Type B pancreatic cell (in vitro differentiated cells): Measurements from ENCODE around the gene TPI1. TPM values are rescaled to one million over a fixed set of nuclear protein-coding genes. Genes with fewer than 3 reads are reported as not detected.
"Not testable (repeated sequence)": the region's sequence is repeated elsewhere in the genome, so short reads cannot be mapped to it uniquely, and the experiment has no call there.

Experiments used
- DNase-seq: peaks from one replicate; pipeline ENCODE4 v3.0.0; 2021; ENCODE audit warnings: mixed read lengths; ENCODE audit not compliant: unreplicated experiment; ENCODE audit errors: extremely low spot score
- H3K27ac Mint-ChIP-seq: 2 replicates; pipeline ENCODE4 v1.8.0; 2021; ENCODE audit warnings: mild to moderate bottlenecking, mixed read lengths
- H3K27me3 Mint-ChIP-seq: 2 replicates; pipeline ENCODE4 v1.8.0; 2021; ENCODE audit warnings: mixed read lengths
- H3K36me3 Mint-ChIP-seq: 2 replicates; pipeline ENCODE4 v1.8.0; 2021; ENCODE audit warnings: mixed read lengths
- H3K4me1 Mint-ChIP-seq: one replicate; pipeline ENCODE4 v1.8.0; 2021; ENCODE audit warnings: mixed read lengths; ENCODE audit not compliant: unreplicated experiment
- H3K4me3 Mint-ChIP-seq: 2 replicates; pipeline ENCODE4 v1.8.0; 2021; ENCODE audit warnings: mild to moderate bottlenecking, mixed read lengths
- H3K9me3 Mint-ChIP-seq: 2 replicates; pipeline ENCODE4 v1.8.0; 2021; ENCODE audit warnings: mixed read lengths
- total RNA-seq: library from RNA; stranded (reverse); gene quantifications from 2 replicates; pipeline ENCODE4 v1.2.1, GENCODE V29; 2021; ENCODE audit warnings: low replicate concordance
- TF ChIP-seq, protein P1 (sequence below): fragments of 200-600 bp; sonication (generic); conservative IDR thresholded peaks from 2 replicates; pipeline ENCODE4 v1.5.0; 2021; ENCODE audit warnings: antibody characterized with exemption, mild to moderate bottlenecking

Gene TPI1
- total RNA-seq, 1 donor from 2014 or later = 565 TPM

DNA sequence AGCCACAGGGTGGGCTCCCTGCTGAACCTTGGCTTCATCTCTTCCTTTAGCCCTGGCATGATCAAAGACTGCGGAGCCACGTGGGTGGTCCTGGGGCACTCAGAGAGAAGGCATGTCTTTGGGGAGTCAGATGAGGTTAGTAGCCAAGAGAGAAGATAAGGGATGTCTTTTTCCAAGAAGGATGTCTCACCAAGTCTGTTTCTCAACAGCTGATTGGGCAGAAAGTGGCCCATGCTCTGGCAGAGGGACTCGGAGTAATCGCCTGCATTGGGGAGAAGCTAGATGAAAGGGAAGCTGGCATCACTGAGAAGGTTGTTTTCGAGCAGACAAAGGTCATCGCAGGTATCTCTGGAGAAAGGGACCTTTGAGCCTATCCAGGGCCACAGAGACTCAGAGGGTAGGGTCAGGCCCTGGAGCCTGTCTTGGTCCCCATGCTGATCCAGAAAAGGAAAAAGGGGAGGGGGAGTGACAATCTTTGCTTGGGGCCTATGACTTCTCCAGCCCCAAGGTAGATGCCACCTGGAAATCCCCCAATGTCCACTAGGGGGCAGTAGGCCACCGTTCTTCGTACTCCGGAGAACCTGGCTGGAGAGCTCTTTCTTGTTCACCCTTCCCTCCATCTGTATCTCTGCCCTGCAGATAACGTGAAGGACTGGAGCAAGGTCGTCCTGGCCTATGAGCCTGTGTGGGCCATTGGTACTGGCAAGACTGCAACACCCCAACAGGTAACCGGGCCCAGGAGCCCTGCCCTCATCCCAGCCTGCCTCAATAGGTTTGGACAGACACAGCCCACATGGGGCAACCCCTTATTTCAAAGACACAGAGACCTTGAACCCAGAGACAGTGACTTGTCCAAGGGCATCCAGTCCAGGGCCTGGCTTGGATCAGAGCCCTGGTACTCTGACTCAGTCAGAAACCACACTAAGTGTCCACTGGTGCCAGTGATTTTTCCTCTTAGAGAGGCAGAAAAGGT lies 2.0 kb downstream of the TPI1 start:
- Mint-ChIP-seq H3K36me3 (peaks cover 36% of the 10 kb centered on the region), H3K4me3 (peak overlapping the region; percentile 97)

DNA sequence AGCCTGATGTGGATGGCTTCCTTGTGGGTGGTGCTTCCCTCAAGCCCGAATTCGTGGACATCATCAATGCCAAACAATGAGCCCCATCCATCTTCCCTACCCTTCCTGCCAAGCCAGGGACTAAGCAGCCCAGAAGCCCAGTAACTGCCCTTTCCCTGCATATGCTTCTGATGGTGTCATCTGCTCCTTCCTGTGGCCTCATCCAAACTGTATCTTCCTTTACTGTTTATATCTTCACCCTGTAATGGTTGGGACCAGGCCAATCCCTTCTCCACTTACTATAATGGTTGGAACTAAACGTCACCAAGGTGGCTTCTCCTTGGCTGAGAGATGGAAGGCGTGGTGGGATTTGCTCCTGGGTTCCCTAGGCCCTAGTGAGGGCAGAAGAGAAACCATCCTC lies 3.0 kb downstream of the TPI1 start:
- Mint-ChIP-seq H3K4me1 (peaks cover 31% of the 10 kb centered on the region), H3K4me3 (peak overlapping the region; percentile 89), H3K27ac (peak overlapping the region; percentile 89), H3K36me3 (peaks cover 27% of the 10 kb centered on the region)
- DNase-seq, H3K9me3 Mint-ChIP-seq, H3K27me3 Mint-ChIP-seq: not testable (repeated sequence)

More for the DNA sequence above, 2.0 kb downstream of the TPI1 start:
- no peaks in the 10 kb centered on the region for H3K9me3 Mint-ChIP-seq
- H3K27me3 Mint-ChIP-seq = no peaks in the 10 kb centered on the region
- TF ChIP-seq, protein P1, sequence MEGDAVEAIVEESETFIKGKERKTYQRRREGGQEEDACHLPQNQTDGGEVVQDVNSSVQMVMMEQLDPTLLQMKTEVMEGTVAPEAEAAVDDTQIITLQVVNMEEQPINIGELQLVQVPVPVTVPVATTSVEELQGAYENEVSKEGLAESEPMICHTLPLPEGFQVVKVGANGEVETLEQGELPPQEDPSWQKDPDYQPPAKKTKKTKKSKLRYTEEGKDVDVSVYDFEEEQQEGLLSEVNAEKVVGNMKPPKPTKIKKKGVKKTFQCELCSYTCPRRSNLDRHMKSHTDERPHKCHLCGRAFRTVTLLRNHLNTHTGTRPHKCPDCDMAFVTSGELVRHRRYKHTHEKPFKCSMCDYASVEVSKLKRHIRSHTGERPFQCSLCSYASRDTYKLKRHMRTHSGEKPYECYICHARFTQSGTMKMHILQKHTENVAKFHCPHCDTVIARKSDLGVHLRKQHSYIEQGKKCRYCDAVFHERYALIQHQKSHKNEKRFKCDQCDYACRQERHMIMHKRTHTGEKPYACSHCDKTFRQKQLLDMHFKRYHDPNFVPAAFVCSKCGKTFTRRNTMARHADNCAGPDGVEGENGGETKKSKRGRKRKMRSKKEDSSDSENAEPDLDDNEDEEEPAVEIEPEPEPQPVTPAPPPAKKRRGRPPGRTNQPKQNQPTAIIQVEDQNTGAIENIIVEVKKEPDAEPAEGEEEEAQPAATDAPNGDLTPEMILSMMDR = peak; percentile 95
- peaks cover 31% of the 10 kb centered on the region for H3K4me1 Mint-ChIP-seq
- DNase-seq = peak; percentile 90
- H3K27ac Mint-ChIP-seq = peak overlapping the region; percentile 94

DNA sequence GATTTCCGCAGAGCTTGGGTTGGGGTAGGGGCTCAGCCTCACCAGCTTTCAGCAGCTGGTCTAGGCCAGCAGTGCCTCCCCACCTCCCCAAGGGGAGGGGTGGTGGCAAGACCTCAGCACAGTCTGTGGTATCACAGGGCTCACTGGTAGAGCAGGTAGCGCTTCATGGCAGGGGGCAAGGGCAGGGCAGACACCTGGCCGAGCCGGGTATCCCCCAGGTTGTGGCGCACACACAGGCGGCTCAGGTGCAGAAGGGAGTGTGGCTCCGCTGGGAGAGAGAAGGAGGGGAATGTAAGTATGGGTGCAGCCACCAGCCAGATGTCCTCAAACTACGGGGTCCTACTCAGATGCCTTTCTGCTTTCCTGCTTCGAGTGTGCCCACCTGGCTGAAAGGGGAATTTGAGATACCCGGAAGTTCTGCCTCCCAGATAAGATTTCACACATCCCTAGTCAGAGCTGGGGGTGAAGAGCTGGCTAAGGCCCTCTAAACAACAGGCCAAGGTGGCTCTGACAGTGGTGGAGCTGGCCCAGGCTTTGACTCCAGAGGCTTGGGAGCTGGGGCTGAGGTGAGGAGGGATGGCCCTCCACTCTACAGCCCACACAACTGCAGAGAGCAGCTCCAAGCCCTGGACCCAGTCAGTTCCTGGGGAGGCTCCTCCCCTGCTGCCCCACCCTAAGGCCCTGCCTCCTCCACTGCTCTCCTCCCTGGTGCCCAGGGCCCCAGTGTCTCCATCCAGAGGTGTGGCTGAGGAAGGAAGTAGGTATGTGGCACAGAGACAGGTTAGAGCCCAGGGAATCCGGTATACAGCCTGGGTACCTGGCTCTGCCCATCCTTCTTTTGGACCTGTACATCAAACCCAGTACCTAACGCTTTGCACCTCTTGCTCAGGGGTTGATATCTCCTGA lies 4.0 kb downstream of the TPI1 start:
- DNase-seq = no peak
- TF ChIP-seq, protein P1 = no peak
- Mint-ChIP-seq H3K4me1 (peaks cover 34% of the 10 kb centered on the region), H3K9me3 (no peaks in the 10 kb centered on the region), H3K27ac (peak overlapping the region; percentile 89), H3K4me3 (peak overlapping the region; percentile 89), H3K36me3 (peaks cover 26% of the 10 kb centered on the region), H3K27me3 (no peaks in the 10 kb centered on the region)

DNA sequence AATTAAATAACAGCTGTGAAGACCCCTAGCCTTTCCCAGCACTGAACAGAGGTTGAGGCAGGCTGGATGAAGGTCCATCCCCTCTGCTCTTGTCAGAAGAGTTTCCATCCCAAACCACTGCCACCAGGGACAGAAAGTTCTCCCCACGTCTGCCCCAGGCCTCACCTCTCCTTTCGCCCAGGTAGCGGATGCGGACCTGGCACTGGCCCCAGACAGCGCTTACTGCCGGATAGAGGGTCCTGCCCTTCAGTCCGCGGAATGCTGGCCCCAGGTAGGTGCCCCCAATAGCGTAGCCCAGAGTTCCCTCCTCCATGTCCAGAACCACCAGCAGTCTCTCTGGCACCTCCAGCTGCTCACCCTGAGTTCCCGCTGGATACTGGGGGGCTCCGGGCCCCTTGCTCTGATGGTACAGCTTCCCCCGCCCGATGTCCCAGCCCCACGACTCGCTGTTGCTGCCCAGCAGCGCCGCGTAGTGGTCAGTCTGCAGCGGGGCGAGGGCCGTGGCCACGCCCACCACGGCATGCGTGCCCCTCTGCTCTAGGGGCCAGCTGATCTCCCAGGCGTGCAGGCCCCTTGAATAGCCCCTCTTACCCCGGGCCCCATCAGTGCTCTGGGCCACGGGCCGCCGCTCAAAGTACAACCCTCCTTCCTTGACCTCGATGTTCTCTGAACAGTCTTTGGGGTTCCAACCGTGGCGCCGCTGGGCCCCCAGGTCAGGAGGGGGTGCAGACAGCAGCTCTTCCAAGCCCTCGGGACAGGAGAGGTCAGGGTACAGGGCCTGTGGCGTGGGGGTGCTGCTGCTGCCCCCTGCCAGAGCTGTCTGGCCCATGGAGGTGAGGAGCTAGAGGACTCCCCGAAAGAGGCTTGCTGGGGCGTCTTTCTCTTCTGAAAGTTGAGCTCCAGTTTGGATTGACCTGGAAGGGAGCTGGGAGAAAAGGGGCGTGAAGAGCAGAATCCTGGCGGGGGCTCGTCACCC lies 5.0 kb downstream of the TPI1 start:
- Mint-ChIP-seq H3K27me3 (no peaks in the 10 kb centered on the region), H3K27ac (peak overlapping the region; percentile 89), H3K36me3 (peaks cover 27% of the 10 kb centered on the region), H3K4me1 (peaks cover 29% of the 10 kb centered on the region), H3K9me3 (no peaks in the 10 kb centered on the region), H3K4me3 (peak overlapping the region; percentile 89)
- DNase-seq = peak; percentile 93
- TF ChIP-seq, protein P1 = peak; percentile 97

DNA sequence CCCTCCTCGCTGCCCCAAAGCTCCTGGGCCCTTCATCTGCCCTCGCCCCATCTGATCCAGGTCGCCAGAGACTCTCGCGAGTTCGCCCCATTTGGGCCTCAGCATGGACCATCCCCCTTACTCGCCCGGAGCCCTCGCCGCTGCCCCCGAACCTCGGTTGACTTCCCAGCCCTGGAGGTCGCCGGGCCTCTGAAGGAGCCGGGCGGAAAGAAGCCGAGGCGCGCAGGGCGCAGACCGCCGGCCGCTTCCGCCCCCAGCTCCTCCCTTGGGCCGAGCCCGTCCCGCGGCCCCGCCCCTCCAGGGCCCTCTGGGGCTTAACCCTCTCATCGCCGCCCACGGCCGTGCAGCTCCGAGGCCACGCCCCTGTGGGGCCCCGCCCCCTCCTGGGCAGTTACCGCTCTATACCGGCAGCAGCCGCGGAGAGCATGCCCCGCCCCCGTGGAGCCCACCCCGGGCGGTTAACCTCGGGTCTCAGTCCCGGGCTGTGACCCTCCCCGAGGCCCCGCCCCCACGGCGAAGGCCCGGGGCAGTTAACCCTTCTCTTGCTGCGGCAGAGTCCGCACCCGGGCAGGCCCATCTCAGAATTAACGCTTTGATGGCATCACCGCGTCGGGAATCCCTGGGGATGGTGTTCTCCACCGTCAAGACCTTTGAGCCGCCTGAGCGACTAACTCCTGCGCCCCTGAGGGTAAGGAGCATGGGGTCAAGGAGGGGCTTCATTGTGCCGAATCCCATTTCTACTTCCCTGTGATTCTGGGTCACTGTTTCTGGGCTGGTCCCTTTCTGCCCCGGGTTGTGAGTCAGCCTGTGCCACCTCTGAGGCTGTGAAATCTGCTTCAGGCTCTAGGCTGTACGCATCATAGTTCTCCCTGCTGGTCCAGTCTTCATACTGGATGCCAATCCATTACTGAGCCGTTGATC lies 6.0 kb downstream of the TPI1 start, which contains the start of gene SPSB2:
TSS of gene SPSB2 (minus strand) at position 210 of the 921 bp plus-strand sequence. CDS start 402 bp downstream, outside the sequence.
- Mint-ChIP-seq H3K36me3 (peaks cover 28% of the 10 kb centered on the region), H3K4me3 (peak within 1 kb of the TSS; percentile 89)

DNA sequence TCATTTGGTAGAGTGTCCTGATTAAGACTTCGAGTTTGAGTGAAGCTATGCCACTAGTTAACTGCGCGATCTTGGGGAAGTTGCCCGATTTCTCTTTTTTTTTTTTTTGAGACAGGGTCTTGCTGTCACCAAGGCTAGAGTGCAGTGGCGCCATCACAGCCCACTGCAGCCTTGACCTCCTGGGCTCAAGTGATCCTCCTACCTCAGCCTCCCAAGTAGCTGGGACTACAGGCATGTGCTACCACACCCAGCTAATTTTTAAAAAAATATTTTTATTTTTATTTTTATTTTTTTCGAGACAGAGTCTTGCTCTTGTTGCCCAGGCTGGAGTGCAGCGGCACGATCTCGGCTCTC lies 6.7 kb downstream of the TPI1 start:
- not testable (repeated sequence) for H3K9me3 Mint-ChIP-seq, H3K27me3 Mint-ChIP-seq, DNase-seq
- peak overlapping the region; percentile 89 for H3K4me3 Mint-ChIP-seq
- peak overlapping the region; percentile 75 for H3K27ac Mint-ChIP-seq
- peaks cover 23% of the 10 kb centered on the region for H3K36me3 Mint-ChIP-seq
- peaks cover 23% of the 10 kb centered on the region for H3K4me1 Mint-ChIP-seq

More for the DNA sequence above, 6.0 kb downstream of the TPI1 start, which contains the start of gene SPSB2:
- Mint-ChIP-seq H3K4me1 (peaks cover 29% of the 10 kb centered on the region), H3K27me3 (no peaks in the 10 kb centered on the region), H3K27ac (peak within 1 kb of the TSS; percentile 89), H3K9me3 (no peaks in the 10 kb centered on the region)
- TF ChIP-seq, protein P1 = no peak
- DNase-seq = peak; percentile 99

DNA sequence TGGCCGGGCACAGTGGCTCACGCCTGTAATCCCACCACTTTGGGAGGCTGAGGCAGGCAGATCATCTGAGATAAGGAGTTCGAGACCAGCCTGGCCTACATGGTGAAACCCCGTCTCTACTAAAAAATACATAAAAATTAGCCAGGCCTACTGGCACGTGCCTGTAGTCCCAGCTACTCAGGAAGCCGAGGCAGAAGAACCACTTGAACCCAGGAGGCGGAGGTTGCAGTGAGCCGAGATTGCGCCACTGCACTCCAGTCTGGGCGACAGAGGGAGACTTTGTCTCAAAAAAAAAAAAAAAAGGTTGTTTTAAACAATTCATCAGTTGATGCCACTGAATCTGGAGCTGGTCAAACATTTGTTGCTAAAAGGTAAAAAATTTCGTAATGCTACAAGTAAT lies 12.5 kb downstream of the TPI1 start:
- not testable (repeated sequence) for H3K4me1 Mint-ChIP-seq, H3K27me3 Mint-ChIP-seq, H3K4me3 Mint-ChIP-seq, H3K9me3 Mint-ChIP-seq, H3K27ac Mint-ChIP-seq, DNase-seq
- H3K36me3 Mint-ChIP-seq = peaks cover 10% of the 10 kb centered on the region
